Measurements from ENCODE around the gene APH1A. TPM values are rescaled to one million over a fixed set of nuclear protein-coding genes. Genes with fewer than 3 reads are reported as not detected.

Gene APH1A
- total and polyA plus RNA-seq, 9 of the 15 experiments (the other 6 are each of a cell fraction or from before 2014, with no cell fraction given), result 5.6 to 123 (median 77.0) TPM

- TF ChIP-seq MGA (IDR thresholded peaks at IDR 0.05) (no peak), ZNF740 (CRISPR knock-in tag; IDR thresholded peaks at IDR 0.05) (no peak), ZNF740 (tag; IDR thresholded peaks at IDR 0.05) (no peak), RBBP5 (IDR thresholded peaks at IDR 0.05; ENCODE audit: borderline replicate concordance, insufficient read depth, low read length, poor library complexity, severe bottlenecking) (no peak), SMAD3 (CRISPR knock-in tag; conservative IDR thresholded peaks at IDR 0.05) (no peak), ATF3 (IDR thresholded peaks at IDR 0.05) (peak; percentile 54), ATF3 (CRISPR knock-in tag; conservative IDR thresholded peaks at IDR 0.05) (no peak), ZNF398 (CRISPR knock-in tag; IDR thresholded peaks at IDR 0.05) (no peak), DACH1 (IDR thresholded peaks at IDR 0.05; ENCODE audit: partially characterized antibody) (no peak), GMEB1 (CRISPR knock-in tag; IDR thresholded peaks at IDR 0.05) (no peak)
Observed at GRCh38 chr1:150280138-150280707, 11.4 kb upstream of the APH1A start (continued).

Measured in K562 (cell line).